Gastrocnemius medialis (tissue), 4 donors: ENCODE results near the gene OSBPL10.

Experiments used
- CTCF ChIP-seq, 5 experiments: fragments of 450-650 bp in 3 of 5; fragments of 200-600 bp in 2 of 5; sonication (generic) in 2 of 5; IDR thresholded peaks in 4 of 5; conservative IDR thresholded peaks in 1 of 5; 1 replicate in 4 of 5; 2 replicates in 1 of 5; pipeline ENCODE4 v1.5.1; 2016 to 2019; ENCODE audit warnings: antibody characterized with exemption in 5 of 5, mild to moderate bottlenecking in 3 of 5, moderate library complexity in 3 of 5
- POLR2A ChIP-seq, 2 donors: fragments of 450-650 bp; IDR thresholded peaks; one replicate each; pipeline ENCODE4 v1.6.1; 2017; ENCODE audit warnings: antibody characterized with exemption in 2 of 2, mild to moderate bottlenecking in 2 of 2, moderate library complexity in 2 of 2

DNA sequence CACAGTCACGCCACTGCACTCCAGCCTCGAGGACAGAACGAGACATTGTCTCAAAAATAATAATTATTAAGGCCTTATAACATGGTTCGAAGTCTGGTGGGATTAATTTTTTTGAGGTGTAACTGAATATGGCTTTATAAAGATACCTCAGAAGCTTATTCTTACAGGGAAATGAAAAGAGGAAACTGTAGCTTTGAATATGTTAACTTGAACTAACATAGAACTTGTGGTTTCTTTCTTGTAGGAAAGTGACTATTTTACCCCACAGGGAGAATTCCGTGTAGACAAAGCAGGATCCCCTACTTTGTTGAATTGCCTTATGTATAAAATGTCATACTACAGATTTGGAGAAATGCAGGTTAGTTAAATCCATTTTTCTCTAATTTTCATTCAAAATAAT lies 352.0 kb downstream of the OSBPL10 start:
- TF ChIP-seq POLR2A (IDR thresholded peaks at IDR 0.05) (no peak), CTCF (IDR thresholded peaks at IDR 0.05 in 4 of 5, conservative IDR thresholded peaks at IDR 0.05 in 1 of 5) (no peak)
